GM04504 (cell line): ENCODE results near the gene TSACC.
"Not testable (repeated sequence)": the region's sequence is repeated elsewhere in the genome, so short reads cannot be mapped to it uniquely, and the experiment has no call there.

Experiments used
- DNase-seq: peaks from one replicate; pipeline ENCODE4 v3.0.0-alpha.2; 2012; ENCODE audit warnings: low read depth

The TSACC gene

DNA sequence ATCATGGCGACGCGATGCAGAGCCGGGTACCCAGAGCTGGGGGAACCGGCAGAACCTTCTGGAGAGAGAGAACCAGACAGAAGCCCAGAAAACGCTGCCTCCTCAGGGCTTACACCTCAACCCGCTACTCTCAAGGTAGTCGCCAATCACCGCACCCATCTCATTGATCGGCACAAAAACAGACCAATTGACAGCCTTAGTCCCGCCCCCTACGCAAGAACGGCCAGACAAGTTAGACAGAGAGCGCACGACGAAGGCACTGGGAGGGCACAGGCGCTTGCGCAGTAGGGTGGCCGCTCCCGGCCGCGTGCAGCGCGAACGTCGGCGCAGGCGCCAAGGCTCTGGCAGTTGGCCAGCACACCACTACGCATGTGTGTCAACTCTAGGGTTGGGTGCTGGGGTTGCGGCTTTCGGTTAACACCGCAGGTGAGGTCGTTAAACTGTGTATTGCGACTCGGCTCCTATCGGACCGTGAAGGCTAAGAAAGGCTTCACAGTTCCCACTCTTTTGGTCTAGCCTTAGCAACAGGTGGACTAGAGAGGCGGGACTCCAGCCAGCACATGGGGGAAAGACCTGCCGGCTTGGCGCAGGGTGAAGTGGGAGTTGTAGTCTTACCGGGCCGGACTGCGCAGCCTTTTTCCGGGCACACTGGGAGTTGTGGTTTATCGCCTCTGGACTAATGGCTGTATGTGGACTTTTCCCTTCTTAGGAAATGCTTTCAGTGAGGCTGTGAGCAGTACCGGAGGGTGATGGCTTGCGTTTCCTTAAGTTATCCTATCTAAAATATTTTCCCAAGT, at the start of gene TSACC, which contains the start of gene CCT3:
Gene TSACC (plus strand): TSS at position 347 of the 797 bp plus-strand sequence. CDS start 1,232 bp downstream, outside the sequence.
Gene CCT3 (minus strand): TSS at position 113 of the 797 bp plus-strand sequence. CDS start 108 bp downstream, at position 5.
- DNase-seq, result peak; percentile 100

DNA sequence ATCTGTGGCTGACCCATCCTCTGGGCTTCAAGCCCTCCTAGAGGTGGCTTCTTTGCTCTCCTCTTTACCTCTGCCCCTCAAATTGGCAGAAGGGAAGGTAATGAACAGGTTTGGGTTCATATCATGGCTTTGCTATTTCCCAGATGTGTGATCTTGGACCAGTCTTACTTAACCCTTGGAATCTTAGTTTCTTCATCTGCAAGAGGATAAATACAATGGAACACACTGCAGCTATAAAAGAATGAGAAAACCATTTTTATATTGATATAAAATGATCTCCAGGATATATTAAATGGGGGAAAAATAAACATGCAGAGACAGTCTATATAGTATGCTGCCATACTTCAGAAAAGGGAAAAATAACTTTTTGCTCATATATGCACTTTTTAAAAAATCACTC, 48.5 kb upstream of the TSACC start:
- DNase-seq, result no peak

DNA sequence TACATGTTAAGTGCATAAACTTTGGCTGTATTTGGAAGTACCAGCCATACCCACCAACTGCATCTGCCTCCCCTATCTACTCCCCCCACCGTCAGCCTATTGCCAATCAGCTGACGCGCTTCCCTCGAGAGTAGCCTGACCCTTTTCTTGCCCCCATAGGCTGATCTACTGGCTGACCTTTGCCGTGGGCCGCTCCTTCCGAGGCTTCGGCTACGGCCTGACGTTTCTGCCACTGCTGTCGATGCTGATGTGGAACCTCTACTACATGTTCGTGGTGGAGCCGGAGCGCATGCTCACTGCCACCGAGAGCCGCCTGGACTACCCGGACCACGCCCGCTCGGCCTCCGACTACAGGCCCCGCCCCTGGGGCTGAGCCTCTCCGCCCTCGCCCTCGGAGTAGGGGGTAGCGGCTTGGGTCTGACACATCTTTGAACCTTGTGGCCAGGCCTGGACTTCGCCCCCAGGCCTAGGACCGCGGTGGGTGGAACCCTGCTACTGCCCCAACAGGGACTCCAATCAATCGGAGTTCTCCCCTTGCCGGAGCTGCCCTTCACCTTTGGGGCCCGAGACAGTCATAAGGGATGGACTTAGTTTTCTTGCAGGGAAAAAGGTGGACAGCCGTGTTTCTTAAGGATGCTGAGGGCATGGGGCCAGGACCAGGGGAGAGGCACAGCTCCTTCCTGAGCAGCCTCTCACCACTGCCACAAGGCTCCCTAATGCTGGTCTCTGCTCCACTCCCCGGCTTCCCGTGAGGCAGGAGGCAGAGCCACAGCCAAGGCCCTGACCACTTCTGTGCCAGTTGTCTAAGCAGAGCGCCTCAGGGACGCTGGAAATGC, 46.9 kb upstream of the TSACC start:
- peak; percentile 64 for DNase-seq

DNA sequence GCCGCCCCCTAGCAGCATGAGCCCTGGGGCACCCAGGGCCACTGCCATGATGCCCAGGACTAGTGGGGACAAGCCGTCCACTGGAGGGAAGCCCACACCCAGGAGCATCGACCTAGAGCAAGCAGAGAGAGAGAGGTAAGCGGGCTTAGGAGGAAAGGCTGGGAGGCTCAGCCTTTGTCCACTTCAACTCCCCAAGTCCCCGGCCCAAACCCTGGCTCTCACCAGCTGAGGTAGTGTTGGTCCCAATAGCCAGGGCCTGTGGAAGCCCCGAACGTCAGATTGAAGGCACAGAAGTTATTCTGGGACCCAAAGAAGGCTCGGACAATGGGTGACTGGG, 45.3 kb upstream of the TSACC start:
- no peak for DNase-seq

DNA sequence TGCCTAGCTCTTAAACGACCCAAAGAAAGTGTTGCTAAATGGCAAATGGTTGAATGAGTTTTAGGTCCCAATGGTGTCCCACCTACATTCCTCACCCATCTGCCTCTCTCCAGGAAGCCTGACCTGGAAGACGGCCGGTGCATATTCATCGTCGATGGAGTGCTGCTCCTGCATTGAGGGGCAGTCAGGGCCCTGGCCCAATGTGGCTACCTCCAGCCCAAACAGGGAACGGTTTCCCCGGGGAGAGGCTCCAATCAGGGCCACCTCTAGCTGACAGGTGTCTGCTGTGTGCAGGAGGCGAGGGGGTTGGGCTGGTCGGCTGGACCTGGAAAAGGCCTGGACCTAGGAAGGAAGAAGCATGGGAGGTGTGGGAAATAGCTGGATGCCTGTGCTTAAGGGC, 44.4 kb upstream of the TSACC start:
- DNase-seq, result no peak

DNA sequence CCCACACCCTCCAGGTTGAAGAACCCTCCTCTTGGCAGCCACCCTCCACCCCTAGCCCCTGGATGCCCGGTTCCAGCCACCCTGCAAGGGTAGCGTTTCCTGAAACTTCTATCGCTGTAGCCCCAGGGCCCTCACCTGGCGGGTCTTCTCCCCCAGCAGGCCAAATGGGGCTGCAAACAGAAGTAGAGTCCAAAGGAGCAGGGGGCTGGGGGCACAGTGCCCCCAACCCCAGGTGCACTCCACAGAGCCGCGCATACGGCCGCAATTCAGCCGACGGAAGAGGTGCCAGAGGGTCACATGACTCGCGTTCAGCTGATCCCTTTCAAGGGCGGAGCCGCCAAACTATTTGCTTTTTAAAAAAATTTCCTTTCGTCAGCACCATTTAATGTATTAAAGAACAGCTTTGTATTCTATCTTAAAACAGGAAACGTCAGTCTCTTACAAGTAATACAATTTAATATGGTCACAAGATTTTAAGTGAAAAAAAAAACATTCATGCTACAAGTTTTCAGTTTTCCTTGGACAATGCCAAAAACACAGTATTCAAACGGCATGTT, 42.9 kb upstream of the TSACC start, which contains the start of gene GLMP:
Gene GLMP (minus strand): TSS at position 289 of the 557 bp plus-strand sequence. CDS start 34 bp downstream, at position 255.
- no peak for DNase-seq

DNA sequence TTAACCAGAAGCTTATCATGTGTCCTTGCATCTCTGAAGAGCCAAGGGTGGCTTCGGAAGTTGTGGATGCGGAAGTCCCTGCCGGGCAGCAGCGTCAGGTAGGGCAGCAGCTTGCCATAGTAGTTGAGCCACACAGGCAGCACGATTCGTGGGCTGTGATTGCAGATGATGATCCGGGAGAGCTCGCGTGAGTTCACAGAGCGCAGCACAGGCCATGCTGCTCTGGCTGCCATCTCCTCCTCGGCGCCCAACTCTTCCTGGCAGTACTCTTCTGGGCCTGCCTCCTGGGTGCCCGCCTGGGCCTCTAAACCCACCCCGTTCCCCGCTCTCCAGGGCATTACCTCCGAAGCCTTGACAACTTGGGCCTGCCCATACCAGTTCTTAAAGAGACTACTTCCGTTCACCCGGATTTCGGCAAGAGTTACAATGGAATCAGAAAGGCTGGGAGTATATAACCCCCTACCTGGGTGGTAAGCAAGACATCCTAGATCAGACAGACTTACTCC, 39.4 kb upstream of the TSACC start, which contains the start of gene VHLL:
Gene VHLL (minus strand): TSS at position 456 of the 506 bp plus-strand sequence. CDS start 118 bp downstream, at position 338.
- no peak for DNase-seq

DNA sequence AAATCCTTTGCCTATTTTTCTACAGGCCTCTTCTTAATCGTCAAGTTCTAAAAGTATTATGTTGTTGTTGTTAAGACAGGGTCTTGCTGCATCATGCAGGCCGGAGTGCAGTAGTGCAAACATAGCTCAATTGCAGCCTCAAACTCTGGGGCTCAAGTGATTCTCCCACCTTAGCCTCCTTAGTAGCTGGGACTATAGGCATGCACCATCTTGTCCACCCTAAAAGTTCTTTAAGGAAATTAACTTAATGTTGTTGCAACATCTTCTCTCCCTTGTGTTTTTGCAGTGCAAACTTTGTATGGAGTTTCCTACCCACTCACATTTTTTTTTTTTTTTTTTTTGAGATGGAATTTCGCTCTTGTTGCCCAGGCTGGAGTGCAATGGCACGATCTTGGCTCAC, 35.1 kb upstream of the TSACC start:
- no peak for DNase-seq

DNA sequence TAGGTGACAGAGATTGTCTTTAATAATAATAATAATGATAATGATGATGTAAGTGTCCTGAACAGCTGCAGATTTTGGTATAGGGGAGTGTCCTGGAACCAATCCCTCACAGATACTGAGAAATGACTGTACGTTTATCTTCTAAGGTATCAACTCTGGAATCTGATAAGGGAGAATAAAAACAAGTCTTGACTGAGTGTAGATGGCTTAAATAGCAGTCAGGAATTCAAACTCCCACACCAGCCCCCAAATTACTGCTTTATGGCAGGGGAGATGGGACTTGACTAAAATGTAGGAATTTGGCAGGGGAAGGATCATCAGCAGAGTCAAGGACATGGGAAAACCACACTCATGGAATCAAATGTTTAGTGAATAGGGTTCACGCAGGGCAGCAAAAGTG, 33.1 kb upstream of the TSACC start:
- no peak for DNase-seq

DNA sequence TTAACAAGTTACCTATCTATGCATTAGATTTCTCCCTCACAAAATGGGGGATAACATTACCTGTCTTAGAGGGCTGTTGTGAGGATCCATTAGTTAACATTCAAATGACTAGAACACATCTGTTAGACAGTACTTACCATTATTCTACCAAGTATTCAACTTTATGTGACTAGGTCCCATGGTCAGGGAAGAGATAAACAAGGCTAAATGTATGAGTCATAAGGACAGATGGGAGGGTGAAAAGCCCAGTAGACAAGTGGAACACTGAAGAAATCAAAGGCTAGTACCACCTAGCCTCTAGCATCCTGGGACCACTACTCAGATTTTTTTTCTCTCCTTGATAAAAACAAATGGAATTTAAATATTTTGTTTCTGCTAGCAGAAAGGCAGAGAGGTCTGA, 30.2 kb upstream of the TSACC start:
- DNase-seq, result no peak

DNA sequence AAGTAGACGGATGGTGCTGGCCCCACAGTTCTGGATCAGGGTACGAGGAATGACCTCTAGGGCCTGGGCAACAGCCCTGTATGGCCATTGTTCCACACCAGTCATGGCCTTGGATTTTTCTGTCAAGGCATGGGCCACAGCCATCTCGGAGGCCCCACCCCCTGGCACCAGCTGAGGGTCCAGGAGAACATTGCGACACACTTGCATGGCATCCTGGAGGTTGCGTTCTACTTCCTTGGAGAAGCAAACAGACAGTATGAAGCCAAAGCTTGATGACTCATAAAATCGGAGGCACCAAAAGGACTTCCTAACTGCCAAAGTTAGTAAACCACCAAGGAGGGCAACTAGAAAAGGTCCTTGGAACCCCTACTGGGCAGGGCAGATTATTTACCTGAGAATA, 27.4 kb upstream of the TSACC start:
- no peak for DNase-seq

DNA sequence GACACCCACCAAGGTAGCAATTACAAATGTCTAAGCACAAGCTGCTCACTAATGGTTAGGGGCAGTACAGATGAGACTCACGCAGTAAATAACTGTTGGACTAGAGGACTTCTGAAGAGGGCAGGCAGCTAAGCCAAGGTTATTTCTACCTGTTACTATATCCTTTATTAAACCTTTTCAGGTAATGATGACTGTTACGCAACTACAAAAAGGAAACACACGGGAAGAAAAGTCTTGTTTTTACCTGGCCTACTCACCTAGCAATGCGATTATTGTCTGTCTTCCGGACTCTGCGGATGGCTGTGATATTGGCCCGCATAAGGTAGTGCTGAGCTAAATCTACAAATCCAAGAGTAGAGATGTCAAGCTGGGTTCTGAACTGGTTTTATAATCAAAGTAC, 21.4 kb upstream of the TSACC start:
- no peak for DNase-seq

DNA sequence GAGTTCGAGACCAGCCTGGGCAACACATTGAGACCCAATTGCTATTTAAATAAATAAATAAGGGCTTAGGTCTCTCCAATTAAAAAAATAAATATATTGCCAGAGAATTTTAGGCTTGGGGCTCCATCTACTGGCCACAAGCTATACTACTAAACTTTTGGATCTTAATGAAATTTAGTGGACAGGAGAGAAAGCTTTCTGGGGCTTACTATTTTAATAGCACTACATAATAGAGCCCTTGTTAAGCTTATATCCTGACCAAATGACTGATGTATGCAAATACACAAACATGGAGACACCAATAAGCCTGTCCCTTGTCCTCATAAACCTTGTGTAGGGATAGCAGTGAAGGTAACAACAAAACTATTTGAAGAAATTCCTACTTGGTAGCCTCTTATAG, 18.7 kb upstream of the TSACC start:
- DNase-seq, result no peak

DNA sequence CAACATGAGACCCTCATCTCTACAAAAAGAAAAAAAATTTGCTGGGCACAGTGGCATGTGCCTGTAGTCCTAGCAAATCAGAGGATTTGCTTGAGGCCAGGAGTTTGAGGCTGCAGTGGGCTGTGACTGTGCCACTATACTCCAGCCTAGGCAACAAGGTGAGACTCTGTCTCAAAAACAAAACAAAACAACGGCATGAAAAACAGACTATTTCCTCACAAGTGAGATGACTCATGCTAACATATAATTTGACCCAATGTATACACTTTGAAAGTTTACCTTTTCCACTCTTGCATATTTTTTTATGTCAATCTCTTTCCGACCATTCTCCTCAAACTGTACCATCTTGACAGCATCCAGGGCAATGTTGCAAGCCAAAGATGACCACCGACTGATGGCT, 17.8 kb upstream of the TSACC start:
- DNase-seq, result no peak

DNA sequence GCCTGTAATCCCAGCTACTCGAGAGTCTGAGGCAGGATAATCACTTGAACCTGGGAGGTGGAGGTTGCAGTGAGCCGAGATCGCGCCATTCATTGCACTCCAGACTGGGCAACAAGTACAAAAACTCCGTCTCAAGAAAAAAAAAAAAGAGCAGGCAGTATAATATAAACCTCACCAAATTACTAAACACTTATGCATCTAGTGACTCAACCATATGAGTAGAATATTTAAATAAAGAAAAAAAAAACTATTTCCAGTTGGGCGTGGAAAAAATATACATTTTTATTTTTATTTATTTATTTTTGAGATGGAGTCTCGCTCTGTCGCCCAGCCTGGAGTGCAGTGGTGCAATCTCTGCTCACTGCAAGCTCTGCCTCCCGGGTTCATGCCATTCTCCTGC, 15.1 kb upstream of the TSACC start:
- DNase-seq, result not testable (repeated sequence)

DNA sequence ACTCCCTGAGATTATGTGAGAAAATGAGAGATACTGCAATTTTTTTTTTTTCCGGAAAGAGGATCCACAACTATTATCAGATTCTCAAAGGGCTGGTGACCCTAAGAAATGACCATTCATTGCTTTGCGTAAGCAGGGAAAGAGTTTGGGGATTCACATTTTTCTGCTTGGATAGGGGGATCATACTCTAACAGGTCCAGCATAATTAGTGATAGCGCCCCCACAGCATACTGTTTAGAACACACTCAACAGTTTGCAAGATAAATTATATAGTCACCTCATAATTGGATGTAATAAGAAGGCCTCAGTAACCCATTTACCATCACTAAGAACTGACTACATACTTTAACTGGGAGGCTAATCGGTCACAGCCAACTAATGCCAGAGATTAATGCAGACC, 2.1 kb upstream of the TSACC start:
- no peak for DNase-seq

DNA sequence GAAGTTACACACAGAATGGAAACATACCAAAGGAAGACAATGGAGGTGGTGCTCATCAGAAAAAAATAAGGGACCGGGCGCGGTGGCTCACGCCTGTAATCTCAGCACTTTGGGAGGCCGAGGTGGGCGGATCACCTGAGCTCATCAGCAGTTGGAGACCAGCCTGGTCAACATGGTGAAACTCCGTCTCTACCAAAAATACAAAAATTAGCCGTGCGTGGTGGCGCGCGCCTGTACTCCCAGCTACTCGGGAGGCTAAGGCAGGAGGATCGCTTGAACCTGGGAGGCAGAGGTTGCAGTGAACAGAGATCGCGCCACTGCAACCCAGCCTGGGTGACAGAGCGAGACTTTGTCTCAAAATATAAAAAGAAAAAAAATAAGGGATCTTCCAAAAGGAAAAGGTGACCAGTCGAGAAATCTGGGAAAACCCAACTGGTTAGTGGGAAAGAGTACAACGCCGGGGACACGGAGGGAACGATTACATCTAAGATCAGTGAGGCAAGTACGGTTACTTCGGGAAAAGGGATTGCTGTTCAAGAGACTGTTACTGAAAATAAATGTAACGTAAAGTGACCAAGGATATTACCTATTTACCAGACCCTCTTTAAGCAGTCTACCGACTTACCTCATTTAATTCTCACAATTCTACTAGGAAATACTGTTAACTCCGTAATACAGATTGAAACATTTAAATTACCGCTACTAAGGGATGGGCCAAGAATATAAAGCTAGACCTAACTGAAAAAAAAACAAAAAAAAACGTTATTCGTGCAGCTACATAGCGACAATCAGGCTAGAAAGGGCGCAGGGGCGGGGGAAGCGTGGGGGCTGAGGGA, 1.1 kb upstream of the TSACC start:
- no peak for DNase-seq

DNA sequence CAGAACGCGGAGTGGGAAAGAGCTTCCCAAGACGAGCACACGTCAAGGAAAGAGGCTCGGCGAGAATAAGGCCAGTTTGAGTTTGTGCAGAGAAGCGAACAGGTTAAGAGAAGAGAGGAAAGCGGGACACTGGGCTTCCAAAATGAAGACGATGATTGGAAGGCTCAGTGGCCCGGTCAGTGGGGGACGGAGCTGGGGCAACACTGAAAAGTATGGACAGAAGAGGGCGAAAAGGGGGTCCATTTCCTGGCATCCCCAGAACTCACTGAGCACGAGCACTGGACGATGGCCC, 492 bp upstream of the TSACC start:
- DNase-seq, result no peak

DNA sequence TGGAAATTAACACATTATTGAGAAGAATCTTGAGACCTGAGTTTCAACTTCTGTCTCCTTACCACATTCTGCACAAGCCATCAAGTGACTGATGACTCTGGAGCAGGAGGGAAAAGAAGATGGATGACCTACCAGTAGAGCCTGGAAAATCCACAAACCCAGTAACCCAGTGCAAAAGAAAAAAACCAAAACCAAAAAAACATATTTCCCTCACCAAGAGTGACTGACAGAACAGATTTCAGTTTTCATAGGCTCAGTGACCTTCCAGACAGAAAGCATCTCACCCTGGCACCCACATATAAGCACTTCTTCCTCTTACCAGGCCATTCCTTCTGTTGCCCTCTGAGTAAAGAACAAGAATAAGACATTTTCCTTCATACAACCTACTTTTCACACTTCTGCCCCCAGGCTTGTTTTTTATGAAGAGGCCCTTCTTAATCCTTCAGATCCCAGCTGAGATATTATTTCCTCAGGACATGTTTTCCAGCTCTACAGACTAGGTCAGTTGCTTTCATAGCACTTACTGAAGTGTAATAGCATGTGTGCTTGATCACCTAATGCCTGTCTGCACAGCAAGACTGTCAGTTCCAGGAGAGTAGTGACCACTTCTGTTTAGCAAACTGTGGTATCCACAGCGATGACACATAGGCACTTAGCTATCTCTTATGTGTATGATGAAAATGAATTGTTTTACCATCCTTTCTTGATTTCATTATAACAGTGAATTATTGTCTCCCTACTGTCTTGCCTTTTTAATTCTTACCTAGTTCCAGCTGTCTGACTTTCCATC, 4.0 kb downstream of the TSACC start:
- DNase-seq, result no peak

DNA sequence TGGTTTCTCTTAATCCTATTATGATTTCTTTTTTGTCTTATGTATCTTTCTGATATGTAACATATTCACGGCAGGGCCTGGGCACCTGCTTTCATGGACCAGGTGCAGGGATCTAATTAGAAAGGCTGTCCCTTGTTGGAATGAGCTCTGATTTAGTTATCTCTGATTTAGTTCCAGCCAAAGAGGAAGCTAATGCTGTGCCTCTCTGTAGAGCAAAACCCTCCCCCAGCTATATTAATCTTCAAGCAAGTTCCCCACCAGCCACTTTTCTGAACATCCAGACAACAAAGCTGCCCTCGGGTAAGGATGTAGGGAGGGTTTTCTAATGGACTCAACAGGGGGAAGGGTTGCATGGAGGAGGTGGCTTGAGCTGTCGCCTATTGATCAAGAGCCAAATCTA, 6.1 kb downstream of the TSACC start:
- DNase-seq, result no peak

DNA sequence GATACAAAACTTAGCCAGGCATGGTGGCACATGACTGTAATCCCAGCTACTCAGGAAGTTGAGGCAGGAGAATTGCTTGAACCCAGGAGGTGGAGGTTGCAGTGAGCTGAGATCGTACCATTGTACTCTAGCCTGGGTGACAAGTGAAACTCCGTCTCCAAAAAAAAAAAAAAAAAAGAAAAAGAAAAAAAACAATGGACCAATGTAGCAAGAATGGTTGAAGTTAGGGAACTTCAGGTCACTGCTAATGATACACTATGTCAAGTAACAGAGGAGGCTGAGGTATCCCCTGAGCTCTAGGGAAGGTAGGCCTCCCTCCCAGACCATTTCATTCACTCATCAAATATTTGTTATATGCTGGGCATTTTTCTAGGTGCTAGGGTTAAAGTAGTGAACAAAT, 7.7 kb downstream of the TSACC start:
- not testable (repeated sequence) for DNase-seq
